Glomerular endothelial cell (primary cell): ENCODE data around the gene MEIG1. TPM values are rescaled to one million over a fixed set of nuclear protein-coding genes. Genes with fewer than 3 reads are reported as not detected.

Experiments
- total RNA-seq: library from RNA; depleted of rRNA; stranded (reverse); fragments of >200 nt; gene quantifications from 2 replicates; pipeline ENCODE4 v1.2.3, GENCODE V29; 2015

MEIG1 gene
- total RNA-seq, 1 donor from 2014 or later, result not detected

Other genes with a start within 250 kb of the MEIG1 start
- 70.8 and 81.1 TPM in 2 replicates for gene FAM107B, start 184.5 kb upstream of the MEIG1 start, total RNA-seq
- gene CDNF, start 121.4 kb upstream of the MEIG1 start, total RNA-seq, result 5.8 TPM in 1 of 2 replicates, not detected in the other
- 8.0 and 10.3 TPM in 2 replicates for gene HSPA14, start 121.1 kb upstream of the MEIG1 start, total RNA-seq
- 10.5 and 13.8 TPM in 2 replicates for gene MSANTD7, start 121.1 kb upstream of the MEIG1 start, total RNA-seq
- gene SUV39H2, start 80.5 kb upstream of the MEIG1 start, total RNA-seq, result 6.2 and 9.8 TPM in 2 replicates
- 6.9 and 8.8 TPM in 2 replicates for gene DCLRE1C, start 5.3 kb upstream of the MEIG1 start, total RNA-seq
- gene OLAH, start 84.6 kb downstream of the MEIG1 start, total RNA-seq, result 0.34 and 0.35 TPM in 2 replicates
- 1.4 TPM in 1 of 2 replicates, not detected in the other for gene ACBD7, start 129.4 kb downstream of the MEIG1 start, total RNA-seq
- gene RPP38, start 138.0 kb downstream of the MEIG1 start, total RNA-seq, result 5.7 and 14.9 TPM in 2 replicates
- 133 and 158 TPM in 2 replicates for gene NMT2, start 209.3 kb downstream of the MEIG1 start, total RNA-seq